Limb (tissue), 2 donors: ENCODE data around the gene SH3RF3.

ENCODE experiments used
- DNase-seq, 2 donors: peaks; one replicate each; pipeline ENCODE4 v3.0.0-alpha.2; 2016; ENCODE audit errors: extremely low spot score in 2 of 2

The SH3RF3 gene

DNA sequence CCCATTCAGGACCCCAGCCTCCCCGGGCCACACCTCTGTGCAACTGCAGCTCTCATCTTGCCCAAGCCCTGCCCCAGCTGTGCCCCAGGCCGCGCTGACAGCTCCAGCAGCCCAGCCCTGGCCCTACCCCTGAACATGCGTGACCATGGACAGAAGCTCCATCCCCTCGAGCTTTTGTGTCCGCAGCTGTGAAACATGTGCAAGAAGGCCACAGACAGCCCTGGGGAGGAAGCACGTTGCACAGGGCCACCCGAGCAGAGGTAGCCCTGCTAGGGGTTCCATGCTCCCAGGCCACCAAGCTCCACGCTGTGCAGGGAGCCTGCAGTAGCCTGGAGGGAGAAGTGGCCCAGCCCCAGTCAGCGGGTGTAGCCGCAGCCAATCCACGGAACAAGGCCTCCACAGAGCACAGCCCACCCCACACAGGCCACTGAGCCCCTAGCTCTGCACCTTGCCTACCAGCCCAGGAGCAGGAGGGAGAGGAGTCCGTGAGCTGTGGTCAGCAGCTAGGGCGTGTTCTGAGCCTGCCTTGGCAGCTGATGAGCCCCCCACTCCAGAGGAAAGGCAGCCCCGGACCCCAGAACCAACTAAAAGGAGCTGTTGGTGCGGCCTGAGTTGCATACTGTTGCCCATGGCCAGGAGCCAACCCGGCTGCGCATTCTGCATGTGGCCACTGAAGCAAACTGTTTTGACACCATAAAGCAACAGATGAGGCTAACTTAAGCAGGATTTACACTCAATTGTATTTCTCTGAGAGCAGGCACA, 300.7 kb downstream of the SH3RF3 start:
- peak in 1 of 2 donors; percentile 29 for DNase-seq

GRCh38 chr2:109430329-109430636, 301.3 kb downstream of the SH3RF3 start:
- DNase-seq, result no peak

DNA sequence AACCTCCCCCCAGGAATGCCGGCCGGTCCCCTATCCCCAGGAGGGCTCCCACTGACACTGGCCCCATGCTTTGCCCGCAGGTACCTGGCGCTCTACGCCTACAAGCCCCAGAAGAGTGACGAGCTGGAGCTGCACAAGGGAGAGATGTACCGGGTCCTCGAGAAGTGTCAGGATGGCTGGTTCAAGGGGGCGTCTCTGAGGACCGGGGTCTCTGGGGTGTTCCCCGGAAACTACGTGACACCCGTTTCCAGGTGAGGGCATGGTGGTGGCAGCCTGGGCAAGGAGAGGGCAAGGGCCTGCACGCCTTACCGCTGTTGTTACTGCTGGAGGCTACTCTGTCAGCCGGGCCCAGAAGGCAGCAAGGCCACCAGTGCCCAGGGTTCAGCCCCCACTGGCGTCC, 303.4 kb downstream of the SH3RF3 start:
- peak in 1 of 2 donors; percentile 20 for DNase-seq

DNA sequence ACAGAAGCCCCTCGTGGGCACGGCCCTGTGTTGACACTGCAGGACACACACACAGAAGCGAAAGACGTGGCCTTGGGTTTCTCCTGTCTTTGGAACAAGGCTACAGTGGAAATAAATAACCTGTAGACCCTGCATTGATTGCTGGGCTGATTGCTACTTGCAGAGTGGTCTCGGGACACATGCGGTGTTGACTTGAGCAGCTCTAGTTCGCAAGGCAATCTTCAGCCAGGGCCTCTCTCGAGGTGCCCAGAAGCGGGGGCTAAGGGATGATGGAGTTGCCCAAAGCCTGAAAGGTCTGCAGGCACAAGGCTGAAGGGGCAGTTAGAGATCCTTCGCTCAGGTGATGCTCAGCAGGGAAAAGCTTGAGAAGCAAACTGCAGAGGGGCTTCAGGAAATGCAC, 304.5 kb downstream of the SH3RF3 start:
- DNase-seq, result peak in 1 of 2 donors; percentile 2

- peak in 1 of 2 donors; percentile 17 for DNase-seq
Measured at GRCh38 chr2:109433926-109434325, 304.9 kb downstream of the SH3RF3 start.

GRCh38 chr2:109434351-109434750, 305.3 kb downstream of the SH3RF3 start:
- peak in 1 of 2 donors; percentile 9 for DNase-seq

- DNase-seq, result peak in 1 of 2 donors; percentile 13
Measured at GRCh38 chr2:109435066-109435690, 306.2 kb downstream of the SH3RF3 start.

DNA sequence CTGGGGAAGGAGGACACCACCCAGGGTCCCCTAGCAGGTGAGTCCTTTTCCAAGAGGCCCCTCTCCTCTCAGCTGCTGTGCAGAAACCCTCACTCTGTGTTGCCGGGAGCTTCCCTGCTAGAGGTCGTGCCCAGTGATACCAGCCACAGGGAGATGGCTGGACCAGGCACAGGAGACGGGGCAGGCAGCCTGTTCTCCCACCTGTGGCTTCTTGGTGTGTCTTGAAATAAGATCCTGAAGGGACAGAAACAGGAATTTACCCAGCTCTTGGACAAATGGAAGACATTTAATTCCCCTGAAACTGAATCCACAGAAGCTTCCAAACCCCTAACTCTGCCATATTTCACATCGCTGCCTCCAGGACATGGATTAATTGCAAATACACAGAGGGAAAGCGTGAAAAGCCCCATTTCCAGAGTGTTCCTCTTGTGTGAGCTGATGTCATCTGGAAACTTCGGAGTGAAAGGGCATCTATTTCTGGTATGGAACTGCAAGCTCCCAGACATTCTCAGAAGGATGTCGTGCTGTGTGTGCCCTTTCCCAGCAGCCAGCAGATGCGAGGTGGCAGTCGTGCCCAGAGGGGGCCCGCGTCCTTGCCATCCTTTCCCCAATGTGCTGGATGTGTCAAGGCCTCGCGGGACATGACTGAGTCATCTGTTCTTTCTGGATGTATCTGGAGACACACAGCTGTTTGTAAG, 307.0 kb downstream of the SH3RF3 start:
- peak; percentile 40 to 55 for DNase-seq

DNA sequence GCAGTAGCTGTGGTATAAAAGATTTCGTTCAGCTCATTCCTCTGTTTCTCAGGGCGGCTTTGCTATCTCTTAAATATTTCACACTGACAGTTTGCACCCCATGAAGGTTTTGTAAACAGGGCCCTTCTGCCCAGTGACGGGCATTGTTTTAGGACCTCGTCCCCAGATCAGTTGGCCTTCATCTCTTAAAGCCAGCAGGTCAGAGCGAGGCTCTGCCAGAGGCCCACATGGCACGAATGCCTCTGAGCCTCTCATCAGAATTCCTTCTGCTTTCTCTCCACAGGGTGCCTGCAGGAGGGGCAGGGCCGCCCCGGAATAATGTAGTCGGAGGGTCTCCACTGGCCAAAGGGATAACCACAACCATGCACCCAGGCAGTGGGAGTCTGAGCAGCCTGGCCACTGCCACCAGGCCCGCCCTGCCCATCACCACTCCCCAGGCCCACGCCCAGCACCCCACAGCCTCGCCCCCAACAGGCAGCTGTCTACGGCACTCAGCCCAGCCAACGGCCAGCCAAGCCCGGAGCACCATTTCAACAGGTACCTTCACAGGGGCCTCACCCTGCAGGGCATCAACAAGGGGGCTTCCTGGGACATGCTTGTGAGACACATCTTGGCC, 307.7 kb downstream of the SH3RF3 start:
- peak in 1 of 2 donors; percentile 27 for DNase-seq

- peak in 1 of 2 donors; percentile 23 for DNase-seq
Measured at GRCh38 chr2:109437325-109438090, 308.5 kb downstream of the SH3RF3 start.

DNA sequence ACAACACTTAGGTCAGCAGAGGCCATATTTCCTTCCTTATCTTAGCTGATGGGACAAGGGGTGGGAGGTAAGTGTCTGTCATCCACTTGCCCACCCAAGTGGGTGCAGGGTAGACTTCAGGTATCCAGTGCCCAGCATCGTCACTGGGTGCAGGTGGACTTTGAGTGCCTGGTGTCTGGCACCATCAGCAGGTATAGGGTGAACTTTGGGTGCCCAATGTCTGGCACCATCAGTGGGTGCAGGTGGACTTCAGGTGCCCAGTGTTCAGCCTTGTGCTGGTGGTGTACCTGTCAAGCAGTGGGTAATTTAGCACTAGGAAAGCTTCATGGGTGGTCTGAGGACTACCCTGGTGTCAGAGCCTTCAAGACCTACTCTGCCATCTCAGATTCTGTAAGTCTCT, 309.1 kb downstream of the SH3RF3 start:
- peak in 1 of 2 donors; percentile 16 for DNase-seq

GRCh38 chr2:109438773-109439389, 309.9 kb downstream of the SH3RF3 start:
- DNase-seq, result peak in 1 of 2 donors; percentile 47

DNA sequence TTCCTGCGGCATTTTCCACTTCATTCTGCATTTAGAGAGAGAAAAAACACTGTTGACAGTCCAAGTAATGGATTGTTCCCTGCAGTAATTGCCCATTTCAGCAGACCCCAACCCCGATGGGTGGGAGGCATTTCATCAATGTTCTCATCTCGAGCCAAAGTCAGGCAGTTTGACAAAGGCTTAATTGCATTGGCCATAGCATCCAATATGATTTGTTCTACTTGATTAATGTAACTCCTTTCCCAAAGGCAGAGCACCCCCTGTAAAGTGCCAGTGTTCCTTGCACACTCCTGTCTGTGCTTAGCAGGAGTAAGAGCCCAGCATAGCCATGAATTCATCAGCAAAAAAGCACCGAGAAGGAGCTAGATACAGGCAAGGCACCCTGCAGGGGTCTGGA, 310.4 kb downstream of the SH3RF3 start:
- DNase-seq, result no peak

- DNase-seq, result peak in 1 of 2 donors; percentile 12
Measured at GRCh38 chr2:109439986-109440385, 311.0 kb downstream of the SH3RF3 start.

DNA sequence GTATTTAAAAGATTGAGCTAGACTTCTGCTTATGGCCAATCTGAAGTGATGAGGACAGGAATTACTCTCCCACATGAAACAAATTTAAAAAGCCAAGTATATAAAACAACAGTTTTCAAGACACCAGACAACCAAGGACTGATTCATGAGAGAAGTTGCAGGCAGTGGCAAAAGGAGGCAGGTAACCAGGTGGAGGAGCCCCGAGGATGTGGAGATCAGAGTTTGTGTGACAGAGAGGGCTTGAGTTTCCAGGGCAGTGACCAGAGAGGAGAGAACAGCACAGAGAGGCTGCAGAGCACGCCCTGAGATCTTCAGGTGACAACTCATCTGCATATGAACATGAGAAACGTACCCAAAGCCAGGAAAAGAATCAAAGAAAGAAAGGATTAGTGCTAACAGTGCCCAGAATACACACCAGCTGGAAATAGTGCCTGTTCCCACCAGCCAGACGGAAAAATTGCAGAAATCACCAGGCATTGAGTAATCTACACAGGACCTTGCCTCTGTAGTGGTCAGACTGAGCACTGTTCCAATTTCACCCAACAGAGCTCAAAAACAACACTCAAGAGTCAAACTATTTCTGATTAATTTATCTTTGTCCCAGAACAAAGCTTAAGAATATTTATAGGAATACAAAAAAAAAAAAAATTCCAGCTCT, 311.6 kb downstream of the SH3RF3 start:
- DNase-seq, result no peak

DNA sequence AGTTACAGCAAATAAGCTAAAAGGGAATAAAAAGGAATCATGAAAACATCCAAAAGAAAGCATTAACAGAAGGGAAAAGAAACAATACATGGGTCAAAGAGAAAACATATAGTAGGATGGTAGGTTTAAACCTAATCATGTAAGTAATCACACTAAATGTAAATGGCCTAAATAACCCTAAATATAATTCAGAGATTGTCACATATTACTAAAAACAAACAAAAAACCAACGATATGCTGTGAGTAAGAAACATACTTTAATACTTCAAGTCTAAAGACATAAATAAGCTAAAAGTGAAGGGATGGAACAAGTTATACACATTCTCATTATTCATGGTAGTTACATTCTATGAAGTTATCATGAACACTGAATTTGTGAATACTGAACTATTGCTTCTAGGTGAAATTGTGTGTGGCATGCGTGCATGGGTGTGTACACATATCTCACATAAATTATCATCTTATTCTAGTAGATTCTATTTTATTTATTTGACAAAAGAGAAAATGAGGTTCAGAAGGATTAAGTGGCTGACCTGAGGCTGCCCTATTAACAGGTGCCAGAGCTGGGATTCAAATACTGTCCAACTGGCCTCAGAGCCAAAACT, 313.8 kb downstream of the SH3RF3 start:
- no peak for DNase-seq

GRCh38 chr2:109444916-109445315, 315.9 kb downstream of the SH3RF3 start:
- no peak for DNase-seq

DNA sequence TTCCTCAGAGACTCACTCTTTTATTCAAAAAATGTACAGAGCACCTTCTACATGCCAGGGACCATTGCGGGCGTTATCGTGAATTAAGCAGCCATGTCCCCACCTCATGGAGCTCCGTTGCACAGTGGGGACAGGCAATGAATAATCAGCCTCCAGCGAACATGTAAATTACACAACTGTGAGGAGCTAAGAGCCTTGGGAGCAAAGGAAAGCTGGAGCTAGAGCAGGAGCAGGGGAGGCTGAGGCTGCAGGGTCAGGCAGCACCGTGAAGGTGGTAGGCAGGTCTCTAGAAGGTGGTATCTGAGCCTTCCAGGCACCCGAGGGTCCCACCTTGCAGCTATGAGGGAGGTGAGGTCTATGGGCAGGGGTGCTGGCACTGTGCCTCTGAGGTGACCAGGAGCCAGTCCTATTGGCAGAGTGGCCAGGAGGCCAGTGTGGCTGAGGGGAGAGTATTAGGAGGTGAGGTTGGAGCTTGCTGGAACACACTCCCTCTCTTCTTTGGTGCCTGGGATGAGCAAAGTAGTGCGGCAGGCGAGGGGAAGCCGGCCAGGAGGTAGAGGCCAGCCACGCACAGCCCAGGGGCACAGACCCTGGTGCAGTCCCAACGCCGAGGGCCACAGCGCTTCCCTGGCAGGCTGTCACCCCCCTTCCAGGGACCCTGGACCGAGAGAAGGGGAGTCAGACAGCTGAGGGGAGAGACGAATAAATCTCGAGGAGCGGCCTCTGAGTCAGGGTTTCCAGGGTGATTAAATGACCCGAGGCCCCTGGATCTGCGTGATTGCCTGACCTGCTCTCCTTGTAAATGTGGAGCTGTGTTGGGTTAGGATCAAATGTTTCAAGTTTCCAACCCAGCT, 317.5 kb downstream of the SH3RF3 start:
- DNase-seq, result peak in 1 of 2 donors; percentile 42

- DNase-seq, result peak; percentile 59 to 75
Measured at GRCh38 chr2:109447251-109447661, 318.3 kb downstream of the SH3RF3 start.
